A549 (cell line): ENCODE measurements around the gene PTGER4.

Experiments
- CHD2 ChIP-seq: fragments of 150-350 bp; IDR thresholded peaks from 2 replicates; pipeline ENCODE4 v1.6.1; 2014; ENCODE audit warnings: low read length; ENCODE audit not compliant: partially characterized antibody
- EP300 ChIP-seq, 2 experiments: fragments of >200 bp; sonication (Bioruptor Twin); formaldehyde crosslinking; IDR thresholded peaks; 2 replicates in 1 of 2; 3 replicates in 1 of 2; pipeline ENCODE4 v1.6.1; 2016 to 2017
- MAZ ChIP-seq: fragments of 150-350 bp; IDR thresholded peaks from 2 replicates; pipeline ENCODE4 v1.6.1; 2014; ENCODE audit warnings: antibody characterized with exemption, low read depth, low read length, borderline replicate concordance
- NR3C1 ChIP-seq: fragments of >200 bp; sonication (Bioruptor Twin); formaldehyde crosslinking; IDR thresholded peaks from 3 replicates; pipeline ENCODE4 v1.6.1; 2017
- POLR2A ChIP-seq: IDR thresholded peaks from 2 replicates; pipeline ENCODE4 v1.6.1; 2012; ENCODE audit warnings: mild to moderate bottlenecking, low read length
- RAD21 ChIP-seq, 2 experiments: fragments of >200 bp in 1 of 2; sonication (Bioruptor Twin) in 1 of 2; formaldehyde crosslinking in 1 of 2; IDR thresholded peaks in 1 of 2; conservative IDR thresholded peaks in 1 of 2; 2 replicates in 1 of 2; 3 replicates in 1 of 2; pipeline ENCODE4 v1.6.1; 2012 to 2018; ENCODE audit warnings: inconsistent platforms in 1 of 2
- RCOR1 ChIP-seq: fragments of 150-350 bp; IDR thresholded peaks from 2 replicates; pipeline ENCODE4 v1.6.1; 2014; ENCODE audit warnings: antibody characterized with exemption, low read length, low read depth
- RNF2 ChIP-seq: fragments of 200-600 bp; sonication (generic); IDR thresholded peaks from 2 replicates; pipeline ENCODE4 v1.6.1; 2016; ENCODE audit warnings: low read depth, mild to moderate bottlenecking, antibody characterized with exemption, moderate library complexity, borderline replicate concordance
- ZNF302 ChIP-seq: fragments of 250-450 bp; sonication (Bioruptor Pico); IDR thresholded peaks from 2 replicates; pipeline ENCODE4 v1.9.0; 2021; ENCODE audit warnings: inconsistent platforms, mild to moderate bottlenecking, moderate library complexity
- TF ChIP-seq, protein P1 (sequence below): fragments of >200 bp; sonication (Bioruptor Twin); formaldehyde crosslinking; IDR thresholded peaks from 3 replicates; pipeline ENCODE4 v1.5.1; 2016
- TF ChIP-seq, protein P2 (sequence below): fragments of 450-650 bp; IDR thresholded peaks from 2 replicates; pipeline ENCODE4 v1.6.1; 2014; ENCODE audit warnings: antibody characterized with exemption

- TF ChIP-seq POLR2A, result no peak
- TF ChIP-seq RNF2, result no peak
- TF ChIP-seq RCOR1, result no peak
- TF ChIP-seq, protein P1, sequence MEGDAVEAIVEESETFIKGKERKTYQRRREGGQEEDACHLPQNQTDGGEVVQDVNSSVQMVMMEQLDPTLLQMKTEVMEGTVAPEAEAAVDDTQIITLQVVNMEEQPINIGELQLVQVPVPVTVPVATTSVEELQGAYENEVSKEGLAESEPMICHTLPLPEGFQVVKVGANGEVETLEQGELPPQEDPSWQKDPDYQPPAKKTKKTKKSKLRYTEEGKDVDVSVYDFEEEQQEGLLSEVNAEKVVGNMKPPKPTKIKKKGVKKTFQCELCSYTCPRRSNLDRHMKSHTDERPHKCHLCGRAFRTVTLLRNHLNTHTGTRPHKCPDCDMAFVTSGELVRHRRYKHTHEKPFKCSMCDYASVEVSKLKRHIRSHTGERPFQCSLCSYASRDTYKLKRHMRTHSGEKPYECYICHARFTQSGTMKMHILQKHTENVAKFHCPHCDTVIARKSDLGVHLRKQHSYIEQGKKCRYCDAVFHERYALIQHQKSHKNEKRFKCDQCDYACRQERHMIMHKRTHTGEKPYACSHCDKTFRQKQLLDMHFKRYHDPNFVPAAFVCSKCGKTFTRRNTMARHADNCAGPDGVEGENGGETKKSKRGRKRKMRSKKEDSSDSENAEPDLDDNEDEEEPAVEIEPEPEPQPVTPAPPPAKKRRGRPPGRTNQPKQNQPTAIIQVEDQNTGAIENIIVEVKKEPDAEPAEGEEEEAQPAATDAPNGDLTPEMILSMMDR, result no peak
- TF ChIP-seq MAZ, result no peak
- no peak for TF ChIP-seq EP300 (IDR thresholded peaks at IDR 0.05)
- no peak for TF ChIP-seq CHD2
- no peak for TF ChIP-seq RAD21 (conservative IDR thresholded peaks at IDR 0.05 in 1 of 2, IDR thresholded peaks at IDR 0.05 in 1 of 2)
- TF ChIP-seq, protein P2, sequence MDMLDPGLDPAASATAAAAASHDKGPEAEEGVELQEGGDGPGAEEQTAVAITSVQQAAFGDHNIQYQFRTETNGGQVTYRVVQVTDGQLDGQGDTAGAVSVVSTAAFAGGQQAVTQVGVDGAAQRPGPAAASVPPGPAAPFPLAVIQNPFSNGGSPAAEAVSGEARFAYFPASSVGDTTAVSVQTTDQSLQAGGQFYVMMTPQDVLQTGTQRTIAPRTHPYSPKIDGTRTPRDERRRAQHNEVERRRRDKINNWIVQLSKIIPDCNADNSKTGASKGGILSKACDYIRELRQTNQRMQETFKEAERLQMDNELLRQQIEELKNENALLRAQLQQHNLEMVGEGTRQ, result no peak
- no peak for TF ChIP-seq ZNF302
- TF ChIP-seq NR3C1, result no peak
Observed at GRCh38 chr5:40700116-40700782, 20.5 kb downstream of the PTGER4 start.
